CD14-positive monocyte (primary cell): ENCODE measurements around the gene RHO. TPM values are rescaled to one million over a fixed set of nuclear protein-coding genes. Genes with fewer than 3 reads are reported as not detected.

Source experiments
- DNase-seq, 3 donors: peaks; one replicate each; pipeline ENCODE4 v3.0.0-alpha.2; 2011 to 2022
- H2AFZ ChIP-seq: 2 replicates; pipeline ENCODE4 v1.6.0; 2012; ENCODE audit warnings: mild to moderate bottlenecking, low read depth, low read length, inconsistent platforms; ENCODE audit not compliant: insufficient read depth, poor library complexity, severe bottlenecking
- H3K27ac ChIP-seq, 2 donors: 1 replicate in 1 of 2; 2 replicates in 1 of 2; pipeline ENCODE4 v1.5.1; 2012 to 2013; ENCODE audit warnings: low read length in 2 of 2, control low read depth in 1 of 2, inconsistent platforms in 1 of 2, low read depth in 1 of 2, mild to moderate bottlenecking in 1 of 2
- H3K27me3 ChIP-seq, 2 donors: one replicate each; pipeline versions ENCODE4 v1.6.0 to v1.6.1; 2011 to 2013; ENCODE audit warnings: low read length in 2 of 2; ENCODE audit not compliant: control insufficient read depth in 2 of 2, insufficient read depth in 2 of 2
- H3K36me3 ChIP-seq, 2 donors: replicated peaks in 1 of 2; 1 replicate in 1 of 2; 2 replicates in 1 of 2; pipeline versions ENCODE4 v1.5.1 to v1.6.1; 2012 to 2013; ENCODE audit warnings: low read length in 2 of 2, control low read depth in 1 of 2, inconsistent platforms in 1 of 2, mild to moderate bottlenecking in 1 of 2; ENCODE audit not compliant: insufficient read depth in 2 of 2, control insufficient read depth in 1 of 2
- H3K4me1 ChIP-seq, 2 donors: 1 replicate in 1 of 2; 2 replicates in 1 of 2; pipeline versions ENCODE4 v1.5.1 to v1.6.1; 2012 to 2013; ENCODE audit warnings: low read length in 2 of 2, control low read depth in 1 of 2, inconsistent platforms in 1 of 2, mild to moderate bottlenecking in 1 of 2, moderate library complexity in 1 of 2; ENCODE audit not compliant: insufficient read depth in 2 of 2, control insufficient read depth in 1 of 2
- H3K4me2 ChIP-seq: replicated peaks from 2 replicates; pipeline ENCODE3; 2012; ENCODE audit warnings: low read length, moderate library complexity, mild to moderate bottlenecking; ENCODE audit not compliant: poor library complexity, severe bottlenecking; ENCODE audit errors: extremely low read depth
- H3K4me3 ChIP-seq, 3 experiments: fragments of 200-600 bp in 1 of 3; sonication (generic) in 1 of 3; replicated peaks in 1 of 3; 1 replicate in 2 of 3; 2 replicates in 1 of 3; pipeline ENCODE4 v1.5.1; 2011 to 2013; ENCODE audit warnings: low read length in 3 of 3, mild to moderate bottlenecking in 3 of 3, control low read depth in 2 of 3, low read depth in 2 of 3, inconsistent platforms in 1 of 3, moderate library complexity in 1 of 3
- H3K79me2 ChIP-seq: 2 replicates; pipeline ENCODE4 v1.6.0; 2012; ENCODE audit warnings: mild to moderate bottlenecking, control low read depth, inconsistent platforms, low read length, moderate library complexity; ENCODE audit not compliant: insufficient read depth
- H3K9ac ChIP-seq: 2 replicates; pipeline ENCODE4 v1.6.0; 2017; ENCODE audit warnings: low read length, mild to moderate bottlenecking; ENCODE audit not compliant: insufficient read depth, poor library complexity, severe bottlenecking
- H3K9me3 ChIP-seq, 2 donors: replicated peaks in 1 of 2; 1 replicate in 1 of 2; 2 replicates in 1 of 2; pipeline versions ENCODE4 v1.5.1 to v1.6.1; 2012 to 2013; ENCODE audit warnings: low read length in 2 of 2, control low read depth in 1 of 2; ENCODE audit not compliant: control insufficient read depth in 1 of 2, insufficient read depth in 1 of 2
- H4K20me1 ChIP-seq: 2 replicates; pipeline ENCODE4 v1.6.0; 2012; ENCODE audit warnings: mild to moderate bottlenecking, low read length, control low read depth, moderate library complexity; ENCODE audit not compliant: insufficient read depth
- H3K27ac Mint-ChIP-seq, 7 donors: one replicate each; pipeline ENCODE4 v1.8.0; 2020; ENCODE audit warnings: mild to moderate bottlenecking in 7 of 7, mixed read lengths in 7 of 7, moderate library complexity in 6 of 7, inconsistent platforms in 2 of 7
- H3K27me3 Mint-ChIP-seq, 3 donors: one replicate each; pipeline ENCODE4 v1.8.0; 2021 to 2022; ENCODE audit warnings: low read depth in 3 of 3, mild to moderate bottlenecking in 3 of 3, mixed read lengths in 3 of 3, moderate library complexity in 3 of 3, inconsistent platforms in 1 of 3
- H3K36me3 Mint-ChIP-seq, 2 donors: one replicate each; pipeline ENCODE4 v1.8.0; 2020; ENCODE audit warnings: mixed read lengths in 2 of 2, inconsistent platforms in 1 of 2, mild to moderate bottlenecking in 1 of 2
- H3K4me1 Mint-ChIP-seq: one replicate; pipeline ENCODE4 v1.8.0; 2020; ENCODE audit warnings: mild to moderate bottlenecking, mixed read lengths
- H3K4me3 Mint-ChIP-seq, 2 donors: one replicate each; pipeline ENCODE4 v1.8.0; 2020; ENCODE audit warnings: mild to moderate bottlenecking in 2 of 2, mixed read lengths in 2 of 2, moderate library complexity in 1 of 2
- H3K9me3 Mint-ChIP-seq, 7 donors: one replicate each; pipeline ENCODE4 v1.8.0; 2020 to 2022; ENCODE audit warnings: mixed read lengths in 7 of 7, mild to moderate bottlenecking in 6 of 7, moderate library complexity in 6 of 7, inconsistent platforms in 2 of 7
- WGBS: methylation state at CpG from one replicate; pipeline ENCODE4 v1.1.5; 2013; ENCODE audit warnings: missing lambda C conversion rate; ENCODE audit not compliant: insufficient coverage; 5-methylcytosine and 5-hydroxymethylcytosine counted together
- intact Hi-C, 2 donors: fragments of 100-400 bp; cut with micrococcal nuclease; formaldehyde crosslinking; loops; one replicate each; pipeline versions ENCODE4 v1.15.0 to v1.15.1; 2023
- polyA plus RNA-seq, 3 donors: library from polyadenylated mRNA; depleted of rRNA in 1 of 3; unstranded in 2 of 3; stranded (reverse) in 1 of 3; fragments of 300-500 nt in 2 of 3; fragments of >200 nt in 1 of 3; fragmentation: Illumina TruSeq in 2 of 3; gene quantifications; 1 replicate in 2 of 3; 2 replicates in 1 of 3; pipeline ENCODE4 v1.2.3, GENCODE V29; 2012 to 2021
- TF ChIP-seq, protein P1 (sequence below): fragments of 200-600 bp; IDR thresholded peaks from one replicate; pipeline ENCODE4 v1.8.0; 2022; ENCODE audit warnings: antibody characterized with exemption, mild to moderate bottlenecking

Gene RHO
- polyA plus RNA-seq, 3 donors: 0.03 TPM; not detected in 2

DNA sequence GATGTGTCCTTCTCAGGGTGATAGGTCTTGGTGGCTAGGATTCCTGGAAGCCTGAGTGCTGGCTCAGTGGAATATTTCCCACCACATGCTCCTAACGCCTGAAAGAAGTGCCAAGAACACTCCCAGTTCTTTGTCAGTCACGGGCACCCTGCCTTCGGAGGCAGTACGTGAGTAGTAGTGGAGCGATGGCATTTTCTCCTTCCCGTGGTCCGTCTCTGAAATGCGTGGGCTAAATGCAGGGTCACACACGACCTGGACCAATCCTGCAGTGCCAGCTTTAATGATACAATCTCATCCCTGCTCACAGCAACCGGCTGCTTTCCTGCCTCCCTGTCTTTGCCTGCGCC lies 29.1 kb downstream of the RHO start:
- Histone ChIP-seq H3K27ac (no peak overlapping the region), H3K4me1 (peaks cover 20 to 27% of the 10 kb centered on the region in 2 donors), H3K79me2 (no peaks in the 10 kb centered on the region), H3K27me3 (no peaks in the 10 kb centered on the region), H3K4me3 (no peak overlapping the region), H3K9me3 (no peaks in the 10 kb centered on the region), H3K9ac (no peak overlapping the region), H2AFZ (no peak overlapping the region), H3K4me2 (no peak overlapping the region), H4K20me1 (no peaks in the 10 kb centered on the region), H3K36me3 (peaks cover 64 to 76% of the 10 kb centered on the region in 2 donors)
- H3K9me3 Mint-ChIP-seq: no peaks in the 10 kb centered on the region
- peaks cover 33% of the 10 kb centered on the region for H3K4me1 Mint-ChIP-seq
- peaks cover 58 to 68% of the 10 kb centered on the region in 2 donors for H3K36me3 Mint-ChIP-seq
- H3K27ac Mint-ChIP-seq: peak overlapping the region in 2 of 7 donors; percentile 17 to 51
- intact Hi-C loops: no loop called here
- DNase-seq: no peak
- peaks cover 0 to 2% (median 0%) of the 10 kb centered on the region in 3 donors for H3K27me3 Mint-ChIP-seq
- TF ChIP-seq, protein P1, sequence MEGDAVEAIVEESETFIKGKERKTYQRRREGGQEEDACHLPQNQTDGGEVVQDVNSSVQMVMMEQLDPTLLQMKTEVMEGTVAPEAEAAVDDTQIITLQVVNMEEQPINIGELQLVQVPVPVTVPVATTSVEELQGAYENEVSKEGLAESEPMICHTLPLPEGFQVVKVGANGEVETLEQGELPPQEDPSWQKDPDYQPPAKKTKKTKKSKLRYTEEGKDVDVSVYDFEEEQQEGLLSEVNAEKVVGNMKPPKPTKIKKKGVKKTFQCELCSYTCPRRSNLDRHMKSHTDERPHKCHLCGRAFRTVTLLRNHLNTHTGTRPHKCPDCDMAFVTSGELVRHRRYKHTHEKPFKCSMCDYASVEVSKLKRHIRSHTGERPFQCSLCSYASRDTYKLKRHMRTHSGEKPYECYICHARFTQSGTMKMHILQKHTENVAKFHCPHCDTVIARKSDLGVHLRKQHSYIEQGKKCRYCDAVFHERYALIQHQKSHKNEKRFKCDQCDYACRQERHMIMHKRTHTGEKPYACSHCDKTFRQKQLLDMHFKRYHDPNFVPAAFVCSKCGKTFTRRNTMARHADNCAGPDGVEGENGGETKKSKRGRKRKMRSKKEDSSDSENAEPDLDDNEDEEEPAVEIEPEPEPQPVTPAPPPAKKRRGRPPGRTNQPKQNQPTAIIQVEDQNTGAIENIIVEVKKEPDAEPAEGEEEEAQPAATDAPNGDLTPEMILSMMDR: no peak
- 98% methylated on average over 10 of the region's 11 CpGs for WGBS
- H3K4me3 Mint-ChIP-seq: no peak overlapping the region

- no peaks in the 10 kb centered on the region for H4K20me1 ChIP-seq
- no peak overlapping the region for H3K4me3 Mint-ChIP-seq
- no peaks in the 10 kb centered on the region for H3K9me3 ChIP-seq
- H3K27me3 Mint-ChIP-seq: no peaks in the 10 kb centered on the region
- peak overlapping the region in 1 of 2 donors; percentile 20 for H3K27ac ChIP-seq
- peaks cover 64 to 75% of the 10 kb centered on the region in 2 donors for H3K36me3 Mint-ChIP-seq
- TF ChIP-seq, protein P1: no peak
- peaks cover 27% of the 10 kb centered on the region for H3K4me1 Mint-ChIP-seq
- peaks cover 17 to 24% of the 10 kb centered on the region in 2 donors for H3K4me1 ChIP-seq
- WGBS: 79% methylated on average over 14 of the region's 15 CpGs
- no peak for DNase-seq
- H3K4me3 ChIP-seq: no peak overlapping the region
- H3K27ac Mint-ChIP-seq: peak overlapping the region in 4 of 7 donors; percentile 48 to 80 (median 52)
- no peaks in the 10 kb centered on the region for H3K27me3 ChIP-seq
- H3K9ac ChIP-seq: no peak overlapping the region
- no peak overlapping the region for H2AFZ ChIP-seq
- H3K4me2 ChIP-seq: no peak overlapping the region
- no peaks in the 10 kb centered on the region for H3K9me3 Mint-ChIP-seq
- peaks cover 71 to 83% of the 10 kb centered on the region in 2 donors for H3K36me3 ChIP-seq
- H3K79me2 ChIP-seq: no peaks in the 10 kb centered on the region
- intact Hi-C loops: no loop called here
Observed at GRCh38 chr3:129558081-129558771, 29.8 kb downstream of the RHO start.
